A549 (cell line): ENCODE data around the gene CLDND2. TPM values are rescaled to one million over a fixed set of nuclear protein-coding genes. Genes with fewer than 3 reads are reported as not detected.
"Not testable (repeated sequence)": the region's sequence is repeated elsewhere in the genome, so short reads cannot be mapped to it uniquely, and the experiment has no call there.

Source experiments
- ATAC-seq, 2 experiments: fragments of 200-7000 bp in 1 of 2; fragments of >200 bp in 1 of 2; cut with Nextera tagmentation in 1 of 2; cut with Tn5 transposase in 1 of 2; 3 replicates each; pipeline versions ENCODE4 v1.8.0 to v1.9.1; 2018 to 2020; ENCODE audit warnings: mild to moderate bottlenecking in 1 of 2, moderate library complexity in 1 of 2
- CTCF ChIA-PET: fragments of 300-600 bp; sonication (Branson Sonifier 250); formaldehyde crosslinking; extraction: SDS; loops from one replicate; lab custom pipeline; 2021; ENCODE audit warnings: antibody characterized with exemption, inconsistent platforms; lab: Yijun Ruan, JAX
- POLR2A ChIA-PET: fragments of 350-600 bp; formaldehyde crosslinking; extraction: SDS; loops from one replicate; lab custom pipeline; 2021; ENCODE audit warnings: antibody characterized with exemption, inconsistent platforms; lab: Yijun Ruan, JAX
- DNase-seq, 2 experiments: peaks; one replicate each; pipeline versions ENCODE4 v3.0.0 to v3.0.0-alpha.2; 2011 to 2016; ENCODE audit warnings: low read depth in 1 of 2, low spot score in 1 of 2
- FAIRE-seq: peaks from 2 replicates; lab custom pipeline; 2011; peaks lifted over from hg19 to GRCh38; lab: Jason Lieb, UNC
- H3K27ac ChIP-seq, 2 experiments: fragments of >200 bp; sonication (Bioruptor Twin); formaldehyde crosslinking; 3 replicates each; pipeline ENCODE4 v1.5.1; 2016 to 2017
- H3K4me1 ChIP-seq: fragments of >200 bp; sonication (Bioruptor Twin); formaldehyde crosslinking; 3 replicates; pipeline ENCODE4 v1.6.1; 2016
- H3K4me2 ChIP-seq: fragments of >200 bp; sonication (Bioruptor Twin); formaldehyde crosslinking; 3 replicates; pipeline ENCODE4 v1.6.1; 2016
- H3K4me3 ChIP-seq: fragments of >200 bp; sonication (Bioruptor Twin); formaldehyde crosslinking; 3 replicates; pipeline ENCODE4 v1.5.1; 2016
- H3K9me3 ChIP-seq: fragments of >200 bp; sonication (Bioruptor Twin); formaldehyde crosslinking; 3 replicates; pipeline ENCODE4 v1.6.1; 2016
- BHLHE40 ChIP-seq: IDR thresholded peaks from 2 replicates; pipeline ENCODE4 v1.6.1; 2012; ENCODE audit warnings: low read depth, low read length, inconsistent platforms
- EHMT2 ChIP-seq: fragments of 200-600 bp; sonication (generic); IDR thresholded peaks from 2 replicates; pipeline ENCODE4 v1.6.1; 2016; ENCODE audit warnings: antibody characterized with exemption, low read depth, mild to moderate bottlenecking, moderate library complexity
- ESRRA ChIP-seq: fragments of 150-350 bp; IDR thresholded peaks from 2 replicates; pipeline ENCODE4 v1.6.1; 2014; ENCODE audit warnings: mild to moderate bottlenecking, low read length, borderline replicate concordance
- JUN ChIP-seq, 2 experiments: fragments of >200 bp; sonication (Bioruptor Twin); formaldehyde crosslinking; IDR thresholded peaks; 2 replicates in 1 of 2; 3 replicates in 1 of 2; pipeline ENCODE4 v1.6.1; 2016 to 2017
- JUNB ChIP-seq: fragments of >200 bp; sonication (Bioruptor Twin); formaldehyde crosslinking; IDR thresholded peaks from 2 replicates; pipeline ENCODE4 v1.6.1; 2016
- KDM1A ChIP-seq: fragments of 200-600 bp; sonication (generic); IDR thresholded peaks from 2 replicates; pipeline ENCODE4 v1.6.1; 2016; ENCODE audit warnings: low read depth, mild to moderate bottlenecking
- NR3C1 ChIP-seq: fragments of >200 bp; sonication (Bioruptor Twin); formaldehyde crosslinking; IDR thresholded peaks from 3 replicates; pipeline ENCODE4 v1.6.1; 2017
- PHF8 ChIP-seq: fragments of 200-600 bp; sonication (generic); IDR thresholded peaks from 2 replicates; pipeline ENCODE4 v1.6.1; 2016; ENCODE audit warnings: low read depth, mild to moderate bottlenecking, antibody characterized with exemption, moderate library complexity, borderline replicate concordance
- POLR2AphosphoS2 ChIP-seq: conservative IDR thresholded peaks from 2 replicates; pipeline ENCODE4 v1.6.1; 2012; ENCODE audit warnings: low read length, improper control_type of control experiment, inconsistent platforms
- RAD21 ChIP-seq, 2 experiments: fragments of >200 bp in 1 of 2; sonication (Bioruptor Twin) in 1 of 2; formaldehyde crosslinking in 1 of 2; IDR thresholded peaks in 1 of 2; conservative IDR thresholded peaks in 1 of 2; 2 replicates in 1 of 2; 3 replicates in 1 of 2; pipeline ENCODE4 v1.6.1; 2012 to 2018; ENCODE audit warnings: inconsistent platforms in 1 of 2
- RFX5 ChIP-seq: fragments of 450-650 bp; IDR thresholded peaks from 2 replicates; pipeline ENCODE4 v1.7.1; 2014; ENCODE audit warnings: antibody characterized with exemption, mild to moderate bottlenecking, moderate library complexity
- SMC3 ChIP-seq: fragments of >200 bp; sonication (Bioruptor Twin); formaldehyde crosslinking; IDR thresholded peaks from 3 replicates; pipeline ENCODE4 v1.6.1; 2018; ENCODE audit warnings: inconsistent platforms
- SREBF2 ChIP-seq: fragments of 450-650 bp; IDR thresholded peaks from 2 replicates; pipeline ENCODE4 v1.6.1; 2014; ENCODE audit warnings: mild to moderate bottlenecking, moderate library complexity
- TFCP2L1 ChIP-seq: fragments of 250-450 bp; sonication (Bioruptor Pico); IDR thresholded peaks from 2 replicates; pipeline ENCODE4 v1.5.0; 2021; ENCODE audit warnings: mild to moderate bottlenecking
- TP53 ChIP-seq: fragments of 250-450 bp; sonication (Bioruptor Pico); IDR thresholded peaks from 2 replicates; pipeline ENCODE4 v1.5.0; 2021; ENCODE audit warnings: mild to moderate bottlenecking, moderate library complexity
- ZC3H11A ChIP-seq: fragments of 450-650 bp; IDR thresholded peaks from 2 replicates; pipeline ENCODE4 v1.6.1; 2014; ENCODE audit warnings: antibody characterized with exemption, mild to moderate bottlenecking
- ZSCAN20 ChIP-seq: fragments of 250-450 bp; sonication (Bioruptor Pico); IDR thresholded peaks from 2 replicates; pipeline ENCODE4 v1.8.0; 2022; ENCODE audit warnings: mild to moderate bottlenecking, moderate library complexity
- WGBS: methylation state at CpG from one replicate; pipeline ENCODE4 v1.1.6; 2017; ENCODE audit errors: missing lambda C conversion rate; 5-methylcytosine and 5-hydroxymethylcytosine counted together
- polyA plus RNA-seq, 4 experiments: library from polyadenylated mRNA; depleted of rRNA in 3 of 4; stranded (reverse); fragments of >200 nt; fragmentation: RNase III in 1 of 4; extraction: RNeasy Plus Mini Kit Qiagen cat#74134 plus additional on column Dnase treatment in 1 of 4; gene quantifications; 2 replicates in 3 of 4; 3 replicates in 1 of 4; pipeline ENCODE4 v1.2.3, GENCODE V29; 2011 to 2017
- TF ChIP-seq, protein P1 (sequence below): fragments of >200 bp; sonication (Bioruptor Twin); formaldehyde crosslinking; IDR thresholded peaks from 2 replicates; pipeline ENCODE4 v1.6.1; 2016
- TF ChIP-seq, protein P2 (sequence below): fragments of >200 bp; sonication (Bioruptor Twin); formaldehyde crosslinking; IDR thresholded peaks from 3 replicates; pipeline ENCODE4 v1.5.1; 2016
- TF ChIP-seq, protein P3 (sequence below): fragments of 150-350 bp; IDR thresholded peaks from 2 replicates; pipeline ENCODE4 v1.6.1; 2014; ENCODE audit warnings: low read depth, mild to moderate bottlenecking, low read length
- TF ChIP-seq, protein P4 (sequence below): fragments of >200 bp; sonication (Bioruptor Twin); formaldehyde crosslinking; IDR thresholded peaks from 3 replicates; pipeline ENCODE4 v1.6.1; 2016

Gene CLDND2
- polyA plus RNA-seq, 2 of the 4 experiments (the other 2 are of a cell fraction), result 1.1 to 2.8 TPM

DNA sequence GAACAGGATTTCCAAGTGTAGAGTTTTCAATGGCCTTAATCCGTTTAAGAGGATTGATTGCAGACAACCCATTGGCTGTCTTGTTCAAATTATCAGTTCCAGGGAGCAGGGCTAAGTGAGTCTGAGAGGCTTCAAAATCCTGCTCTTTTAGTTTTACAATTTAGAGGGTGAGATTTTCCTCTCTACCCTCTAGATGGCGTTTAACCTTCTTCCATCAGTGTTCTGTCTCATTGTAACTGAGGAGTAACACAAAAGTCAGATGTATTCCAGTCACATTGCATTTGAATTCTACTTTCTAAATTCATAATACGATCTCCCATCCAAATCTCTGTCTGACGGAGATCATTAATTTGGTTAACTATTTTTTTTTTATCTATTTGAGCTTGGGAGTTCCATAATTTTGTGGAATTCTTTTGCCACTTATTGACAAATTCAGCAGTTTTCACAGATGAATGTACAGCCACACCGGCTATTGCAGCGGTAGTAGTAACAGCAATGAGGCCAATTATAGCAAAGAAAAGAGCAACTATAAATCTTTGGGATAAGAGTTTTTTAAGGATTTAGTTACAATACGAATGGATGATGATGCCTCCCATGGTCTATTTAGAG, 29.4 kb upstream of the CLDND2 start:
- Histone ChIP-seq H3K4me3 (no peak overlapping the region), H3K9me3 (peaks cover 27% of the 10 kb centered on the region), H3K4me1 (peaks cover 10% of the 10 kb centered on the region), H3K4me2 (no peak overlapping the region), H3K27ac (no peak overlapping the region)
- POLR2A ChIA-PET, result no interaction called here
- DNase-seq (peak; percentile 49 to 50), FAIRE-seq (no peak), ATAC-seq (no peak)
- WGBS, result 40% methylated on average over 7 of the region's 7 CpGs
- CTCF ChIA-PET, result interaction anchor here (0.6 to 3.2 kb wide), 21 partner anchors 9 to 356 kb away, joined by 3 to 16 read pairs (median 6); partner anchors contain the start of genes CLDND2, LIM2 and VSIG10L
- TF ChIP-seq SMC3 (0 out of 3 replicates have a peak, but pooled peaks have one; percentile 25), RAD21 (conservative IDR thresholded peaks at IDR 0.05 in 1 of 2, IDR thresholded peaks at IDR 0.05 in 1 of 2) (peak; percentile 29 to 44; a peak in 3 of 5 replicates), RFX5 (no peak), ZSCAN20 (CRISPR knock-in tag) (no peak), SREBF2 (no peak)
- TF ChIP-seq, protein P1, sequence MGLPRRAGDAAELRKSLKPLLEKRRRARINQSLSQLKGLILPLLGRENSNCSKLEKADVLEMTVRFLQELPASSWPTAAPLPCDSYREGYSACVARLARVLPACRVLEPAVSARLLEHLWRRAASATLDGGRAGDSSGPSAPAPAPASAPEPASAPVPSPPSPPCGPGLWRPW, result no peak
- TF ChIP-seq, protein P2, sequence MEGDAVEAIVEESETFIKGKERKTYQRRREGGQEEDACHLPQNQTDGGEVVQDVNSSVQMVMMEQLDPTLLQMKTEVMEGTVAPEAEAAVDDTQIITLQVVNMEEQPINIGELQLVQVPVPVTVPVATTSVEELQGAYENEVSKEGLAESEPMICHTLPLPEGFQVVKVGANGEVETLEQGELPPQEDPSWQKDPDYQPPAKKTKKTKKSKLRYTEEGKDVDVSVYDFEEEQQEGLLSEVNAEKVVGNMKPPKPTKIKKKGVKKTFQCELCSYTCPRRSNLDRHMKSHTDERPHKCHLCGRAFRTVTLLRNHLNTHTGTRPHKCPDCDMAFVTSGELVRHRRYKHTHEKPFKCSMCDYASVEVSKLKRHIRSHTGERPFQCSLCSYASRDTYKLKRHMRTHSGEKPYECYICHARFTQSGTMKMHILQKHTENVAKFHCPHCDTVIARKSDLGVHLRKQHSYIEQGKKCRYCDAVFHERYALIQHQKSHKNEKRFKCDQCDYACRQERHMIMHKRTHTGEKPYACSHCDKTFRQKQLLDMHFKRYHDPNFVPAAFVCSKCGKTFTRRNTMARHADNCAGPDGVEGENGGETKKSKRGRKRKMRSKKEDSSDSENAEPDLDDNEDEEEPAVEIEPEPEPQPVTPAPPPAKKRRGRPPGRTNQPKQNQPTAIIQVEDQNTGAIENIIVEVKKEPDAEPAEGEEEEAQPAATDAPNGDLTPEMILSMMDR, result peak; percentile 58
- TF ChIP-seq, all 56 proteins: peak for 3

DNA sequence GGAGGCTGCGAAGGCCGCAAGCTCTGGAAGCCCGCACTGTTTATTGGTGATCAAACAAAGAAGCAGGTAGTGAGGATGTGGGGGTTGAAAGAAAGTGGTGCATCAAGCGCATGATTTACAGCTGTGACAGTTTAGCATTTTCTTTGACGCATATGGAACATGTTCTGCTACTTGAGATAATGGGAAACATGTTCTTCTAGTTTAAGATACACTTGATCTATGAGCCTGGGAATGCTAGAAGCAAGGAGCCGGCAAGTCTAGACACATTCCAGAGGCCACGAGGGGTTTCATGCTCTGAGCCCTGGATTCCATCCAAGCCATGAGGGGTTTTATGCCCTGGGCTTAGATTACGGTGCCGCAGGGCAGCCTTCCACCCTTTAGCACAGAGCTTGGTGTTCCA, 28.6 kb upstream of the CLDND2 start:
- ATAC-seq, FAIRE-seq, H3K4me2 ChIP-seq, DNase-seq, H3K27ac ChIP-seq, POLR2A ChIA-PET, H3K4me3 ChIP-seq: not testable (repeated sequence)
- 86% methylated on average over 9 of the region's 9 CpGs for WGBS
- Histone ChIP-seq H3K4me1 (peaks cover 10% of the 10 kb centered on the region), H3K9me3 (peaks cover 19% of the 10 kb centered on the region)
- CTCF ChIA-PET, result interaction anchor here (0.6 to 3.2 kb wide), 18 partner anchors 9 to 357 kb away, joined by 3 to 16 read pairs (median 6); partner anchors contain the start of genes LIM2 and VSIG10L

DNA sequence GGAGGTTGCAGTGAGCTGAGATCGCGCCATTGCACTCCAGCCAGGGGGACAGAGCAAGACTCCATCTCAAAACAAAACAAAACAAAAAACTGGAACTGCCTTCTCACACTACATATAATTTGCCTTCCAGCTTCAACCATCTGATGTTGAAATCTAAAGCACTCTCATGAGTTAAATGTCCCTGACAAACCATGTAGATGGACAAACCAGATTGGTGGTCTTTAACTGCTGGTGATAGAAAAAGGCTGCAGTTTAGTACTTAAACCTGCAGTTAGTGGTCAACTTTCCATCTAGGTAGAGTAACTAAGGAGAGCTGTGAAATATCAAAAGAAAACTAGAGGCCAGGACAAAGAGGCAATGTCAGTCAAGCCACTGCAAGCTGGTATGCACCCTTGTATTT, 27.4 kb upstream of the CLDND2 start:
- no peak overlapping the region for H3K4me2 ChIP-seq
- POLR2A ChIA-PET, result no interaction called here
- CTCF ChIA-PET, result interaction anchor here (0.6 to 2.4 kb wide), 5 partner anchors 12 to 261 kb away, joined by 3 to 16 read pairs (median 6); no protein-coding TSS in a partner anchor

More for the DNA sequence above, 27.4 kb upstream of the CLDND2 start:
- TF ChIP-seq KDM1A, result no peak
- TF ChIP-seq TFCP2L1 (CRISPR knock-in tag), result no peak
- TF ChIP-seq, protein P3, sequence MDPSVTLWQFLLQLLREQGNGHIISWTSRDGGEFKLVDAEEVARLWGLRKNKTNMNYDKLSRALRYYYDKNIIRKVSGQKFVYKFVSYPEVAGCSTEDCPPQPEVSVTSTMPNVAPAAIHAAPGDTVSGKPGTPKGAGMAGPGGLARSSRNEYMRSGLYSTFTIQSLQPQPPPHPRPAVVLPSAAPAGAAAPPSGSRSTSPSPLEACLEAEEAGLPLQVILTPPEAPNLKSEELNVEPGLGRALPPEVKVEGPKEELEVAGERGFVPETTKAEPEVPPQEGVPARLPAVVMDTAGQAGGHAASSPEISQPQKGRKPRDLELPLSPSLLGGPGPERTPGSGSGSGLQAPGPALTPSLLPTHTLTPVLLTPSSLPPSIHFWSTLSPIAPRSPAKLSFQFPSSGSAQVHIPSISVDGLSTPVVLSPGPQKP, result no peak
- no peak for TF ChIP-seq TP53
- TF ChIP-seq, protein P4, sequence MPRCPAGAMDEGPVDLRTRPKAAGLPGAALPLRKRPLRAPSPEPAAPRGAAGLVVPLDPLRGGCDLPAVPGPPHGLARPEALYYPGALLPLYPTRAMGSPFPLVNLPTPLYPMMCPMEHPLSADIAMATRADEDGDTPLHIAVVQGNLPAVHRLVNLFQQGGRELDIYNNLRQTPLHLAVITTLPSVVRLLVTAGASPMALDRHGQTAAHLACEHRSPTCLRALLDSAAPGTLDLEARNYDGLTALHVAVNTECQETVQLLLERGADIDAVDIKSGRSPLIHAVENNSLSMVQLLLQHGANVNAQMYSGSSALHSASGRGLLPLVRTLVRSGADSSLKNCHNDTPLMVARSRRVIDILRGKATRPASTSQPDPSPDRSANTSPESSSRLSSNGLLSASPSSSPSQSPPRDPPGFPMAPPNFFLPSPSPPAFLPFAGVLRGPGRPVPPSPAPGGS, result no peak
- TF ChIP-seq, protein P2, result no peak
- TF ChIP-seq JUN (IDR thresholded peaks at IDR 0.05), result no peak
- no peak for TF ChIP-seq NR3C1
- no peak for TF ChIP-seq RFX5
- no peak for TF ChIP-seq PHF8
- TF ChIP-seq POLR2AphosphoS2, result no peak
- no peak for TF ChIP-seq SMC3
- TF ChIP-seq BHLHE40, result no peak
- no peak for TF ChIP-seq EHMT2
- no peak for TF ChIP-seq ZC3H11A
- TF ChIP-seq JUNB, result no peak
- TF ChIP-seq ESRRA, result no peak
- FAIRE-seq, result no peak
- no peak overlapping the region for H3K4me3 ChIP-seq
- WGBS, result 98% methylated on average over 2 of the region's 2 CpGs
- H3K27ac ChIP-seq, result no peak overlapping the region
- no peak for DNase-seq
- H3K9me3 ChIP-seq, result peaks cover 9% of the 10 kb centered on the region; the same call in 1 of the 3 replicates
- peaks cover 10% of the 10 kb centered on the region for H3K4me1 ChIP-seq
- no peak for ATAC-seq
